ENCODE measurements around the gene STARD3NL. TPM values are rescaled to one million over a fixed set of nuclear protein-coding genes. Genes with fewer than 3 reads are reported as not detected.

STARD3NL gene
- total and polyA plus RNA-seq, 10 of the 15 experiments (the other 5 are each of a cell fraction or from before 2014, with no cell fraction given): 66.1 to 133 (median 85.7) TPM

DNA sequence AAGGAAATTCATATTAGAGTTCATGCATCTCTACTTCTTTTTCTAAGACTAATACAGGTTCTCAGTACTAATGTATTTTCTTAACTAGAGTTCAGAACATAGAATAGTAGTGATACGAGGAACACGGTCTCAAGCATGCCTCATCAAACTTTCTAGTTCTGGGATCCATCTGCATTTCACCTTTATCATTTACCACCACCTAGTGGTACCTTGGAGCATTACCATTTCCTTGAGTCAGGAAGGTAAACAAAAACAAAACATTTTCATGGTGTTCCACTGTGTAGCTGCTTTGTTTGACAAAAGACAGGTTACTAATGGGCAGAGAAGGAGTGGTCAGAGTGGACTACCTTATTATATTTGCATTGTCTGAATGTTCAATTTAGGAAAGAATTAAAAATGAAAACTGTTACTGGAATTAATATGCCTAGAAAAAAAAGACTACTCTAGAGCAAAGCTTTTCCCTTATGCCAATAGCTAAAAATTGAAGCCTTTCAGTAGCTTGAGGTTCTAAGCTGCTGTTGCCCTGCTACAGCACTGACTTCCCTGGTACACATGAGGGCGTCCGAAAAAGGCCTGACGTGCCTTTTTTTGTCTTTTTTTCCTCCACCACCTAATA is 44.5 kb downstream of the STARD3NL start:
- H3K9me3 ChIP-seq (replicated peaks; ENCODE audit: control insufficient read depth, insufficient read depth, low read length): no peaks in the 10 kb centered on the region
- no peaks in the 10 kb centered on the region for H3K27me3 ChIP-seq (replicated peaks in 1 of 2; ENCODE audit: control insufficient read depth in 2 of 2, insufficient read depth in 2 of 2, low read length in 1 of 2)
- BruUV-seq (replicated peaks): no TSS peak
- H2AFZ ChIP-seq (ENCODE audit: control insufficient read depth, low read depth, low read length): no peak overlapping the region
- H3K4me3 ChIP-seq: no peak overlapping the region
- no peak overlapping the region for H3K4me2 ChIP-seq (ENCODE audit: control insufficient read depth, insufficient read depth)
- TF ChIP-seq YY1 (IDR thresholded peaks at IDR 0.05; ENCODE audit: low read depth, low read length): 0 out of 2 replicates have a peak, but pooled peaks have one; percentile 32
- peak; percentile 87 for TF ChIP-seq SMC3 (IDR thresholded peaks at IDR 0.05; ENCODE audit: borderline replicate concordance, low read length)
- TF ChIP-seq POU2F2 (IDR thresholded peaks at IDR 0.05; ENCODE audit: borderline replicate concordance, low read depth, low read length): peak; percentile 31; the same call in 1 of the 3 replicates
- TF ChIP-seq, protein P1, sequence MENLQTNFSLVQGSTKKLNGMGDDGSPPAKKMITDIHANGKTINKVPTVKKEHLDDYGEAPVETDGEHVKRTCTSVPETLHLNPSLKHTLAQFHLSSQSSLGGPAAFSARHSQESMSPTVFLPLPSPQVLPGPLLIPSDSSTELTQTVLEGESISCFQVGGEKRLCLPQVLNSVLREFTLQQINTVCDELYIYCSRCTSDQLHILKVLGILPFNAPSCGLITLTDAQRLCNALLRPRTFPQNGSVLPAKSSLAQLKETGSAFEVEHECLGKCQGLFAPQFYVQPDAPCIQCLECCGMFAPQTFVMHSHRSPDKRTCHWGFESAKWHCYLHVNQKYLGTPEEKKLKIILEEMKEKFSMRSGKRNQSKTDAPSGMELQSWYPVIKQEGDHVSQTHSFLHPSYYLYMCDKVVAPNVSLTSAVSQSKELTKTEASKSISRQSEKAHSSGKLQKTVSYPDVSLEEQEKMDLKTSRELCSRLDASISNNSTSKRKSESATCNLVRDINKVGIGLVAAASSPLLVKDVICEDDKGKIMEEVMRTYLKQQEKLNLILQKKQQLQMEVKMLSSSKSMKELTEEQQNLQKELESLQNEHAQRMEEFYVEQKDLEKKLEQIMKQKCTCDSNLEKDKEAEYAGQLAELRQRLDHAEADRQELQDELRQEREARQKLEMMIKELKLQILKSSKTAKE (IDR thresholded peaks at IDR 0.05; ENCODE audit: low read depth, poor library complexity, severe bottlenecking): peak; percentile 26
- TF ChIP-seq RAD21 (IDR thresholded peaks at IDR 0.05; ENCODE audit: insufficient read depth, low read depth, low read length): peak; percentile 97
- TF ChIP-seq FOXK2 (IDR thresholded peaks at IDR 0.05): peak; percentile 68
- TF ChIP-seq YBX1 (IDR thresholded peaks at IDR 0.05): no peak
- TF ChIP-seq ZBED1 (IDR thresholded peaks at IDR 0.05; ENCODE audit: borderline replicate concordance): no peak
- TF ChIP-seq, protein P2, sequence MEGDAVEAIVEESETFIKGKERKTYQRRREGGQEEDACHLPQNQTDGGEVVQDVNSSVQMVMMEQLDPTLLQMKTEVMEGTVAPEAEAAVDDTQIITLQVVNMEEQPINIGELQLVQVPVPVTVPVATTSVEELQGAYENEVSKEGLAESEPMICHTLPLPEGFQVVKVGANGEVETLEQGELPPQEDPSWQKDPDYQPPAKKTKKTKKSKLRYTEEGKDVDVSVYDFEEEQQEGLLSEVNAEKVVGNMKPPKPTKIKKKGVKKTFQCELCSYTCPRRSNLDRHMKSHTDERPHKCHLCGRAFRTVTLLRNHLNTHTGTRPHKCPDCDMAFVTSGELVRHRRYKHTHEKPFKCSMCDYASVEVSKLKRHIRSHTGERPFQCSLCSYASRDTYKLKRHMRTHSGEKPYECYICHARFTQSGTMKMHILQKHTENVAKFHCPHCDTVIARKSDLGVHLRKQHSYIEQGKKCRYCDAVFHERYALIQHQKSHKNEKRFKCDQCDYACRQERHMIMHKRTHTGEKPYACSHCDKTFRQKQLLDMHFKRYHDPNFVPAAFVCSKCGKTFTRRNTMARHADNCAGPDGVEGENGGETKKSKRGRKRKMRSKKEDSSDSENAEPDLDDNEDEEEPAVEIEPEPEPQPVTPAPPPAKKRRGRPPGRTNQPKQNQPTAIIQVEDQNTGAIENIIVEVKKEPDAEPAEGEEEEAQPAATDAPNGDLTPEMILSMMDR (IDR thresholded peaks at IDR 0.05 in 2 of 3, conservative IDR thresholded peaks at IDR 0.05 in 1 of 3; ENCODE audit: control insufficient read depth in 2 of 3, extremely low read depth in 1 of 3, insufficient read depth in 1 of 3, low read depth in 3 of 3, low read length in 3 of 3): peak; percentile 72 to 79 (median 79)
- no peaks in the 10 kb centered on the region for H4K20me1 ChIP-seq (ENCODE audit: control insufficient read depth, insufficient read depth)
- FAIRE-seq (peak; percentile 84), DNase-seq (ENCODE audit: low read depth, low spot score) (peak; percentile 34), ATAC-seq (peak; percentile 87)
- intact Hi-C loops (cut with micrococcal nuclease; ENCODE audit: unreplicated experiment): loop anchor here (1.0 to 5.0 kb wide), 3 partner anchors 115 to 320 kb away; partner anchors contain the start of gene SFRP4
- SMC1A ChIA-PET (ENCODE audit: uncharacterized antibody, unreplicated experiment): interaction anchor here (0.8 to 10.3 kb wide), 36 partner anchors 10 to 331 kb away, joined by 3 to 289 read pairs (median 5); partner anchors contain the start of gene SFRP4
- no peak overlapping the region for H3K9ac ChIP-seq (ENCODE audit: control insufficient read depth, insufficient read depth, low read length)
- no peaks in the 10 kb centered on the region for H3K79me2 ChIP-seq (ENCODE audit: control insufficient read depth, insufficient read depth, low read length)
- RAD21 ChIA-PET (ENCODE audit: unreplicated experiment): interaction anchor here (0.7 to 10.5 kb wide), 14 partner anchors 9 to 321 kb away, joined by 3 to 229 read pairs (median 5); no protein-coding TSS in a partner anchor
- peaks cover 13 to 48% of the 10 kb centered on the region in 2 experiments for H3K36me3 ChIP-seq (ENCODE audit: control insufficient read depth in 2 of 2, insufficient read depth in 2 of 2, low read length in 1 of 2)
- POLR2A ChIA-PET: interaction anchor here (0.6 kb wide), 1 partner anchor 1747 kb away, joined by 5 read pairs; no protein-coding TSS in a partner anchor
- in situ Hi-C loops (cut with MboI): loop anchor here (5.0 to 25.0 kb wide), 3 partner anchors 115 to 320 kb away; no protein-coding TSS in a partner anchor
- no peaks in the 10 kb centered on the region for H3K4me1 ChIP-seq (ENCODE audit: control insufficient read depth, insufficient read depth, low read length)
- CTCF ChIA-PET: interaction anchor here (0.7 to 10.3 kb wide), 38 partner anchors 10 to 321 kb away, joined by 3 to 430 read pairs (median 6); partner anchors contain the start of genes EPDR1, SFRP4 and TARP
- H3K27ac ChIP-seq (ENCODE audit: control insufficient read depth, insufficient read depth): no peak overlapping the region
- WGBS (ENCODE audit: insufficient coverage, insufficient replicate concordance, low lambda C conversion rate, missing lambda C conversion rate): 70% methylated on average over 5 of the region's 5 CpGs
